HEK293 (cell line): Measurements from ENCODE around the gene PRPS1L1.

Experiments
- CTCF ChIP-seq: fragments of 450-650 bp; formaldehyde crosslinking; IDR thresholded peaks from 2 replicates; pipeline ENCODE4 v1.5.1; 2016; ENCODE audit warnings: missing biosample characterization, missing genetic modification characterization
- KLF9 ChIP-seq: fragments of 450-650 bp; formaldehyde crosslinking; IDR thresholded peaks from 2 replicates; pipeline ENCODE4 v1.5.1; 2016; ENCODE audit warnings: missing biosample characterization, missing genetic modification characterization, low read depth
- REST ChIP-seq: fragments of 450-650 bp; formaldehyde crosslinking; IDR thresholded peaks from 2 replicates; pipeline ENCODE4 v1.5.1; 2016; ENCODE audit warnings: missing biosample characterization, missing genetic modification characterization
- ZBTB20 ChIP-seq: fragments of 450-650 bp; formaldehyde crosslinking; IDR thresholded peaks from 2 replicates; pipeline ENCODE4 v1.5.1; 2016; ENCODE audit warnings: missing biosample characterization, missing genetic modification characterization
- ZFP37 ChIP-seq: fragments of 450-650 bp; formaldehyde crosslinking; IDR thresholded peaks from 2 replicates; pipeline ENCODE4 v1.5.1; 2016; ENCODE audit warnings: missing biosample characterization, missing genetic modification characterization
- ZNF394 ChIP-seq: fragments of 450-650 bp; formaldehyde crosslinking; IDR thresholded peaks from 2 replicates; pipeline ENCODE4 v1.5.1; 2016; ENCODE audit warnings: missing biosample characterization, missing genetic modification characterization, mild to moderate bottlenecking, moderate library complexity, borderline replicate concordance
- ZNF473 ChIP-seq: fragments of 450-650 bp; formaldehyde crosslinking; IDR thresholded peaks from 2 replicates; pipeline ENCODE4 v1.5.1; 2017; ENCODE audit warnings: missing biosample characterization, missing genetic modification characterization
- ZNF624 ChIP-seq: fragments of 450-650 bp; formaldehyde crosslinking; IDR thresholded peaks from 2 replicates; pipeline ENCODE4 v1.5.1; 2017; ENCODE audit warnings: missing biosample characterization, missing genetic modification characterization
- ZNF645 ChIP-seq: fragments of 450-650 bp; formaldehyde crosslinking; IDR thresholded peaks from 2 replicates; pipeline ENCODE4; 2016; ENCODE audit warnings: missing biosample characterization, missing genetic modification characterization

GRCh38 chr7:18038382-18038781, 10.7 kb upstream of the PRPS1L1 start:
- TF ChIP-seq ZNF394 (tag by site-specific recombination) (no peak), CTCF (tag by site-specific recombination) (no peak), ZFP37 (no peak), ZNF624 (tag by site-specific recombination) (no peak), ZNF473 (tag by site-specific recombination) (no peak), ZBTB20 (tag by site-specific recombination) (no peak), KLF9 (tag by site-specific recombination) (no peak), REST (tag by site-specific recombination) (no peak), ZNF645 (tag by site-specific recombination) (no peak)
